ENCODE data around the gene TMBIM6.

TMBIM6 gene

DNA sequence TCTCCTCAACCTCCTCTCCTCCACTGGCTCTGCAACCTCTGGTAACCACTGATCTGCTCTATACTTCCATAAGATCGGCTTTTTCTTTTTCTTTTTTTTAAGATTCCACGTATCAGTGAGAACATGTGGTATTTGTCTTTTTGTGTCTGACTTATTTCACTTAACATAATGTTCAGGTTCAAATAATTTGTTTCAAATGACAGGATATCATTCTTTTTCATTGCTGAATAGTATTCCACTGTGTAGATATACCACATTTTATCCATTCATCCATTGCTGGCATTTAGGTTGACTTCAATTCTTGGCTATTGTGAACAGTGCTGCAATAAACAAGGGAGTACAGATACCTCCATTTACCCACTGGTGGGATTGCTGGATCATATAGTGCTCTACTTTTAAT lies 46.3 kb downstream of the TMBIM6 start:
- no peaks in the 10 kb centered on the region for H3K9me2 ChIP-seq (replicated peaks; ENCODE audit: insufficient read depth, low read length)
- H3K36me3 ChIP-seq (ENCODE audit: low read length) = no peaks in the 10 kb centered on the region
- H4K20me1 ChIP-seq (ENCODE audit: low read depth, low read length) = no peaks in the 10 kb centered on the region
- TF ChIP-seq, protein P1, sequence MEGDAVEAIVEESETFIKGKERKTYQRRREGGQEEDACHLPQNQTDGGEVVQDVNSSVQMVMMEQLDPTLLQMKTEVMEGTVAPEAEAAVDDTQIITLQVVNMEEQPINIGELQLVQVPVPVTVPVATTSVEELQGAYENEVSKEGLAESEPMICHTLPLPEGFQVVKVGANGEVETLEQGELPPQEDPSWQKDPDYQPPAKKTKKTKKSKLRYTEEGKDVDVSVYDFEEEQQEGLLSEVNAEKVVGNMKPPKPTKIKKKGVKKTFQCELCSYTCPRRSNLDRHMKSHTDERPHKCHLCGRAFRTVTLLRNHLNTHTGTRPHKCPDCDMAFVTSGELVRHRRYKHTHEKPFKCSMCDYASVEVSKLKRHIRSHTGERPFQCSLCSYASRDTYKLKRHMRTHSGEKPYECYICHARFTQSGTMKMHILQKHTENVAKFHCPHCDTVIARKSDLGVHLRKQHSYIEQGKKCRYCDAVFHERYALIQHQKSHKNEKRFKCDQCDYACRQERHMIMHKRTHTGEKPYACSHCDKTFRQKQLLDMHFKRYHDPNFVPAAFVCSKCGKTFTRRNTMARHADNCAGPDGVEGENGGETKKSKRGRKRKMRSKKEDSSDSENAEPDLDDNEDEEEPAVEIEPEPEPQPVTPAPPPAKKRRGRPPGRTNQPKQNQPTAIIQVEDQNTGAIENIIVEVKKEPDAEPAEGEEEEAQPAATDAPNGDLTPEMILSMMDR (IDR thresholded peaks at IDR 0.05; ENCODE audit: insufficient read depth, low read length, poor library complexity, severe bottlenecking) = no peak
- no peak for TF ChIP-seq EZH2phosphoT487 (conservative IDR thresholded peaks at IDR 0.05; ENCODE audit: low read length)
- H3K9ac ChIP-seq (ENCODE audit: low read length) = no peak overlapping the region
- no peaks in the 10 kb centered on the region for H3K9me3 ChIP-seq (ENCODE audit: insufficient read depth, low read length)
- H3K27me3 ChIP-seq (ENCODE audit: low read length) = no peaks in the 10 kb centered on the region
- H2AFZ ChIP-seq (ENCODE audit: low read depth, low read length, severe bottlenecking) = no peak overlapping the region
- H3K27ac ChIP-seq (ENCODE audit: low read depth, low read length) = no peak overlapping the region
- H3K4me2 ChIP-seq (ENCODE audit: low read depth, low read length, poor library complexity, severe bottlenecking) = no peak overlapping the region
- H3K79me2 ChIP-seq (ENCODE audit: insufficient read depth, low read length) = no peaks in the 10 kb centered on the region
- no peak overlapping the region for H3K4me3 ChIP-seq (ENCODE audit: insufficient read depth, low read length, poor library complexity, severe bottlenecking)
- H3F3A ChIP-seq (ENCODE audit: insufficient read depth) = no peaks in the 10 kb centered on the region

GRCh38 chr12:49789992-49790391 lies 48.6 kb downstream of the TMBIM6 start:
- H3K9me2 ChIP-seq (replicated peaks; ENCODE audit: insufficient read depth, low read length) = no peaks in the 10 kb centered on the region
- H3K79me2 ChIP-seq (ENCODE audit: insufficient read depth, low read length) = no peaks in the 10 kb centered on the region
- H2AFZ ChIP-seq (ENCODE audit: low read depth, low read length, severe bottlenecking) = no peak overlapping the region
- no peaks in the 10 kb centered on the region for H3F3A ChIP-seq (ENCODE audit: insufficient read depth)
- no peaks in the 10 kb centered on the region for H4K20me1 ChIP-seq (ENCODE audit: low read depth, low read length)
- no peaks in the 10 kb centered on the region for H3K27me3 ChIP-seq (ENCODE audit: low read length)
- H3K4me3 ChIP-seq (ENCODE audit: insufficient read depth, low read length, poor library complexity, severe bottlenecking) = no peak overlapping the region
- no peaks in the 10 kb centered on the region for H3K9me3 ChIP-seq (ENCODE audit: insufficient read depth, low read length)
- TF ChIP-seq, protein P1 (IDR thresholded peaks at IDR 0.05; ENCODE audit: insufficient read depth, low read length, poor library complexity, severe bottlenecking) = no peak
- no peak for TF ChIP-seq EZH2phosphoT487 (conservative IDR thresholded peaks at IDR 0.05; ENCODE audit: low read length)
- no peak overlapping the region for H3K4me2 ChIP-seq (ENCODE audit: low read depth, low read length, poor library complexity, severe bottlenecking)
- H3K36me3 ChIP-seq (ENCODE audit: low read length) = no peaks in the 10 kb centered on the region
- H3K27ac ChIP-seq (ENCODE audit: low read depth, low read length) = no peak overlapping the region
- H3K9ac ChIP-seq (ENCODE audit: low read length) = no peak overlapping the region

- no peak overlapping the region for H3K4me2 ChIP-seq (ENCODE audit: low read depth, low read length, poor library complexity, severe bottlenecking)
- no peak overlapping the region for H2AFZ ChIP-seq (ENCODE audit: low read depth, low read length, severe bottlenecking)
- no peak overlapping the region for H3K27ac ChIP-seq (ENCODE audit: low read depth, low read length)
- no peaks in the 10 kb centered on the region for H3K79me2 ChIP-seq (ENCODE audit: insufficient read depth, low read length)
- no peak overlapping the region for H3K9ac ChIP-seq (ENCODE audit: low read length)
- no peaks in the 10 kb centered on the region for H3K9me3 ChIP-seq (ENCODE audit: insufficient read depth, low read length)
- H3K4me3 ChIP-seq (ENCODE audit: insufficient read depth, low read length, poor library complexity, severe bottlenecking) = no peak overlapping the region
- H3K9me2 ChIP-seq (replicated peaks; ENCODE audit: insufficient read depth, low read length) = no peaks in the 10 kb centered on the region
- H3F3A ChIP-seq (ENCODE audit: insufficient read depth) = no peaks in the 10 kb centered on the region
- no peaks in the 10 kb centered on the region for H4K20me1 ChIP-seq (ENCODE audit: low read depth, low read length)
- H3K27me3 ChIP-seq (ENCODE audit: low read length) = no peaks in the 10 kb centered on the region
- TF ChIP-seq, protein P1 (IDR thresholded peaks at IDR 0.05; ENCODE audit: insufficient read depth, low read length, poor library complexity, severe bottlenecking) = no peak
- TF ChIP-seq EZH2phosphoT487 (conservative IDR thresholded peaks at IDR 0.05; ENCODE audit: low read length) = no peak
- no peaks in the 10 kb centered on the region for H3K36me3 ChIP-seq (ENCODE audit: low read length)
Observed at GRCh38 chr12:49790741-49791555, 49.6 kb downstream of the TMBIM6 start.
